Right forelimb (tissue), 1 donor: Measurements from ENCODE around the gene PTPRF.

Source experiments
- DNase-seq: peaks from one replicate; pipeline ENCODE4 v3.0.0-alpha.2; 2018

PTPRF gene

GRCh38 chr1:43585557-43585956 lies 54.9 kb downstream of the PTPRF start:
- no peak for DNase-seq

GRCh38 chr1:43586136-43586731 lies 55.6 kb downstream of the PTPRF start:
- no peak for DNase-seq

GRCh38 chr1:43587001-43587400 lies 56.3 kb downstream of the PTPRF start:
- DNase-seq: no peak

GRCh38 chr1:43587594-43587993 lies 56.9 kb downstream of the PTPRF start:
- DNase-seq: no peak

- no peak for DNase-seq
Observed at GRCh38 chr1:43588592-43588991, 57.9 kb downstream of the PTPRF start.

- DNase-seq: no peak
Observed at GRCh38 chr1:43590388-43590925, 59.8 kb downstream of the PTPRF start.

GRCh38 chr1:43591181-43591580 lies 60.5 kb downstream of the PTPRF start:
- DNase-seq: no peak

- no peak for DNase-seq
Observed at GRCh38 chr1:43592051-43592665, 61.5 kb downstream of the PTPRF start.

GRCh38 chr1:43592974-43593683 lies 62.4 kb downstream of the PTPRF start:
- DNase-seq: no peak

- no peak for DNase-seq
Observed at GRCh38 chr1:43596579-43596978, 65.9 kb downstream of the PTPRF start.

GRCh38 chr1:43597028-43597427 lies 66.3 kb downstream of the PTPRF start:
- DNase-seq: no peak

- DNase-seq: no peak
Observed at GRCh38 chr1:43597721-43598120, 67.0 kb downstream of the PTPRF start.

- no peak for DNase-seq
Observed at GRCh38 chr1:43598622-43599021, 67.9 kb downstream of the PTPRF start.

GRCh38 chr1:43600033-43601020 lies 69.6 kb downstream of the PTPRF start:
- DNase-seq: no peak

GRCh38 chr1:43602990-43603389 lies 72.3 kb downstream of the PTPRF start:
- DNase-seq: no peak

GRCh38 chr1:43604192-43604591 lies 73.5 kb downstream of the PTPRF start:
- no peak for DNase-seq

GRCh38 chr1:43605157-43605556 lies 74.5 kb downstream of the PTPRF start:
- no peak for DNase-seq

- no peak for DNase-seq
Observed at GRCh38 chr1:43605766-43606165, 75.1 kb downstream of the PTPRF start.

- DNase-seq: no peak
Observed at GRCh38 chr1:43606624-43607023, 75.9 kb downstream of the PTPRF start.

GRCh38 chr1:43608827-43609226 lies 78.1 kb downstream of the PTPRF start:
- no peak for DNase-seq

- no peak for DNase-seq
Observed at GRCh38 chr1:43610339-43610738, 79.7 kb downstream of the PTPRF start.

- DNase-seq: no peak
Observed at GRCh38 chr1:43611950-43612349, 81.3 kb downstream of the PTPRF start.

- DNase-seq: no peak
Observed at GRCh38 chr1:43612406-43612805, 81.7 kb downstream of the PTPRF start.
